PC-9 (cell line): ENCODE data around the gene RUNX2. TPM values are rescaled to one million over a fixed set of nuclear protein-coding genes. Genes with fewer than 3 reads are reported as not detected.

Source experiments
- BruUV-seq: library from RNA; stranded (reverse); fragments of 400-500 nt; replicated peaks from 2 replicates; lab custom pipeline; 2021; lab: Mats Ljungman, UMichigan
- CTCF ChIA-PET: fragments of 300-600 bp; sonication (Branson Sonifier 250); formaldehyde crosslinking; loops from one replicate; lab custom pipeline; 2022; ENCODE audit warnings: antibody characterized with exemption; lab: Charles Lee
- POLR2A ChIA-PET: fragments of 300-600 bp; sonication (Branson Sonifier 250); formaldehyde crosslinking; loops from one replicate; lab custom pipeline; 2022; ENCODE audit warnings: antibody characterized with exemption; ENCODE audit not compliant: unreplicated experiment; lab: Charles Lee
- DNase-seq, 2 experiments: peaks; one replicate each; pipeline versions ENCODE4 v3.0.0 to v3.0.0-alpha.2; 2015 to 2022; ENCODE audit warnings: mixed read lengths in 1 of 2
- H2AFZ ChIP-seq: fragments of 200-600 bp; sonication (generic); 2 replicates; pipeline ENCODE4 v1.8.1; 2017; ENCODE audit warnings: antibody characterized with exemption
- H3F3A ChIP-seq: fragments of 200-600 bp; sonication (generic); 2 replicates; pipeline ENCODE4 v1.8.1; 2017; ENCODE audit warnings: antibody characterized with exemption, mild to moderate bottlenecking, low read depth; ENCODE audit not compliant: insufficient read depth
- H3K27ac ChIP-seq: fragments of 200-600 bp; sonication (generic); 2 replicates; pipeline ENCODE4 v1.6.1; 2016; ENCODE audit warnings: mixed run types
- H3K27me3 ChIP-seq: fragments of 200-600 bp; sonication (generic); 2 replicates; pipeline ENCODE4 v1.6.1; 2016; ENCODE audit warnings: low read depth, mixed run types; ENCODE audit not compliant: insufficient read depth
- H3K36me3 ChIP-seq: fragments of 200-600 bp; sonication (generic); 2 replicates; pipeline ENCODE4 v1.6.1; 2016; ENCODE audit warnings: low read depth, mixed run types
- H3K4me1 ChIP-seq: fragments of 200-600 bp; sonication (generic); replicated peaks from 2 replicates; pipeline ENCODE4 v1.6.1; 2016; ENCODE audit warnings: mixed run types; ENCODE audit not compliant: insufficient read depth
- H3K4me2 ChIP-seq: fragments of 200-600 bp; sonication (generic); 2 replicates; pipeline ENCODE4 v1.6.1; 2017; ENCODE audit warnings: mixed run types
- H3K4me3 ChIP-seq: fragments of 200-600 bp; sonication (generic); 2 replicates; pipeline ENCODE4 v1.6.1; 2016; ENCODE audit warnings: mixed run types
- H3K79me2 ChIP-seq: fragments of 200-600 bp; sonication (generic); 2 replicates; pipeline ENCODE4 v1.6.1; 2017; ENCODE audit warnings: low read depth, mixed run types
- H3K9me2 ChIP-seq: fragments of 200-600 bp; sonication (generic); 2 replicates; pipeline ENCODE4 v1.8.1; 2017; ENCODE audit warnings: mild to moderate bottlenecking; ENCODE audit not compliant: insufficient read depth
- H3K9me3 ChIP-seq: fragments of 200-600 bp; sonication (generic); 2 replicates; pipeline ENCODE4 v1.8.1; 2016; ENCODE audit warnings: low read depth; ENCODE audit not compliant: insufficient read depth
- H4K20me1 ChIP-seq: fragments of 200-600 bp; sonication (generic); 2 replicates; pipeline ENCODE4 v1.8.1; 2017; ENCODE audit not compliant: insufficient read depth
- EZH2 ChIP-seq: fragments of 200-600 bp; sonication (generic); IDR thresholded peaks from 2 replicates; pipeline ENCODE4 v1.8.0; 2017; ENCODE audit warnings: antibody characterized with exemption, low read depth
- intact Hi-C: fragments of 100-400 bp; cut with micrococcal nuclease; formaldehyde crosslinking; loops from one replicate; pipeline ENCODE4 v1.10.0; 2022; ENCODE audit not compliant: unreplicated experiment
- total RNA-seq: library from RNA; stranded (reverse); gene quantifications from 2 replicates; pipeline ENCODE4 v1.2.3, GENCODE V29; 2021
- TF ChIP-seq, protein P1 (sequence below): fragments of 200-600 bp; sonication (generic); conservative IDR thresholded peaks from 2 replicates; pipeline ENCODE4 v1.6.1; 2017; ENCODE audit warnings: mixed run types, antibody characterized with exemption, mild to moderate bottlenecking, moderate library complexity

Gene RUNX2
- total RNA-seq, 1 experiment from 2014 or later, result 12.5 TPM

DNA sequence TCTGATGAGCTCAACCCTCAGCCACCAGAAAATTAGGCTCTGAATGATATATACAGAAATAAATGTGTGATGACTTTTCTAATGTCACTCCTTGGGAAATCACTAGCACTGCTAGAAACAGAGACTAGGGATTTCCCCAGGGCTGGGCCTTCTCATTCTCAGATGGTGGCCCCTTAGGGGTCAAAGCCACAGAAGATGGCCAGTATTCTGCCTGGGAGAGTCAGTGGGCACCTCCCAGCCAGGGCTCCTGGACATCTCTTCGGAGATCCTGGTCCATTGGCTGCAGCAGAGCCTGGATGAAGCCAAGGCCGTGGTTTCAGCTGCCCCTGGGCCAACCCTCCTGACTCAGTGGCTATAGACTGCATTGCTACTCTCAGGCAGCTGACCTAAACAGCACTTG, 326.5 kb downstream of the RUNX2 start:
- peak overlapping the region; percentile 68 for H3K4me2 ChIP-seq
- H3K9me3 ChIP-seq, result no peaks in the 10 kb centered on the region
- peaks cover 73% of the 10 kb centered on the region for H3K4me1 ChIP-seq
- no peak overlapping the region for H3K4me3 ChIP-seq
- ChIA-PET CTCF (no interaction called here), POLR2A (no interaction called here)
- peak overlapping the region; percentile 92 for H3K27ac ChIP-seq
- TF ChIP-seq EZH2, result no peak
- TF ChIP-seq, protein P1, sequence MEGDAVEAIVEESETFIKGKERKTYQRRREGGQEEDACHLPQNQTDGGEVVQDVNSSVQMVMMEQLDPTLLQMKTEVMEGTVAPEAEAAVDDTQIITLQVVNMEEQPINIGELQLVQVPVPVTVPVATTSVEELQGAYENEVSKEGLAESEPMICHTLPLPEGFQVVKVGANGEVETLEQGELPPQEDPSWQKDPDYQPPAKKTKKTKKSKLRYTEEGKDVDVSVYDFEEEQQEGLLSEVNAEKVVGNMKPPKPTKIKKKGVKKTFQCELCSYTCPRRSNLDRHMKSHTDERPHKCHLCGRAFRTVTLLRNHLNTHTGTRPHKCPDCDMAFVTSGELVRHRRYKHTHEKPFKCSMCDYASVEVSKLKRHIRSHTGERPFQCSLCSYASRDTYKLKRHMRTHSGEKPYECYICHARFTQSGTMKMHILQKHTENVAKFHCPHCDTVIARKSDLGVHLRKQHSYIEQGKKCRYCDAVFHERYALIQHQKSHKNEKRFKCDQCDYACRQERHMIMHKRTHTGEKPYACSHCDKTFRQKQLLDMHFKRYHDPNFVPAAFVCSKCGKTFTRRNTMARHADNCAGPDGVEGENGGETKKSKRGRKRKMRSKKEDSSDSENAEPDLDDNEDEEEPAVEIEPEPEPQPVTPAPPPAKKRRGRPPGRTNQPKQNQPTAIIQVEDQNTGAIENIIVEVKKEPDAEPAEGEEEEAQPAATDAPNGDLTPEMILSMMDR, result no peak
- DNase-seq, result no peak
- H3K79me2 ChIP-seq, result no peaks in the 10 kb centered on the region
- no peaks in the 10 kb centered on the region for H3K27me3 ChIP-seq
- no peaks in the 10 kb centered on the region for H3K9me2 ChIP-seq
- H3K36me3 ChIP-seq, result no peaks in the 10 kb centered on the region
- H3F3A ChIP-seq, result peaks cover 37% of the 10 kb centered on the region
- H2AFZ ChIP-seq, result no peak overlapping the region
- H4K20me1 ChIP-seq, result no peaks in the 10 kb centered on the region
- intact Hi-C loops, result loop anchor here (5.0 kb wide), 1 partner anchor 232 kb away; no protein-coding TSS in a partner anchor
- BruUV-seq, result no TSS peak

DNA sequence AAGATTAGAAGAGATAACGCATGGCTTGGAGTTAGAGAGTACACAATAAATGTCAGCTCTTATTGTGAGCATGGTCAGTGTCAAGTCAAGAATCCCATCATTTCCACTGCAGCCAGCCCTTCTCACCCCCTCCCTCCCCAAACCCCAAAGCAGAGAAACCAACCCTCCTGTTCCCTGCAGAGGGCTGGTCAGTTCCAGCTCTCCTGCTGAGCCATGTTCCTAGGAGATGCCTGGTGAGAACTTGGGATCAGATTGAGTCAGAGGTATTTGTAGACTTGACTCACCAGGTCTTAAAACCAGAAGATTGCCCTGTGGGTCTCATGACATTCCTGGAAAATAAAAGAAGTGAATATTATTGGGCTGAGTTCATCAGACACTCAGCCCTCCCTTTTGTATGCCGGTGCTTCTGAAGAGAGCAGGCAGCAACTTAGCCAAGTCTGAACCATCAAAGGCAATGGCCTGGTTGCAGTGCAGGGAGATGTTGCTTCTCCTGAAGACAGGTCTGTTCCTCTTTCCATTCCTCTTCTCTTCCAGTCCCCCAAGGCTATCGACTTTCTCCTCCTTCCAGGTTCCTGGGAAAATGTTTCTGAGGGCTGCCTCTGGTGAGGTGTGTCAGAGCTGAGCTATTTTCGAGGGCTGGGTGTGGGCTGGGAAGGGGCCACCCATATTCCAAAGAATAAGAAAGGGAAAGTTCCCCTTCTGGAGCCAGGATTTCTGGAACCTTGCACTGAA, 327.8 kb downstream of the RUNX2 start:
- POLR2A ChIA-PET, result interaction anchor here (0.5 to 0.7 kb wide), 3 partner anchors 42 to 602 kb away, joined by 4 to 11 read pairs (median 8); no protein-coding TSS in a partner anchor
- Histone ChIP-seq H3K4me1 (peaks cover 60% of the 10 kb centered on the region), H2AFZ (no peak overlapping the region), H3K4me2 (peak overlapping the region; percentile 68), H3F3A (peaks cover 28% of the 10 kb centered on the region), H3K9me3 (no peaks in the 10 kb centered on the region), H3K27ac (peak overlapping the region; percentile 92), H4K20me1 (no peaks in the 10 kb centered on the region), H3K9me2 (no peaks in the 10 kb centered on the region), H3K27me3 (no peaks in the 10 kb centered on the region), H3K79me2 (no peaks in the 10 kb centered on the region), H3K4me3 (peak overlapping the region; percentile 22; the same call in 1 of the 2 replicates), H3K36me3 (no peaks in the 10 kb centered on the region)
- TF ChIP-seq EZH2, result no peak
- TF ChIP-seq, protein P1, result no peak
- peak; percentile 72 to 98 for DNase-seq
- intact Hi-C loops, result loop anchor here (1.0 to 5.0 kb wide), 3 partner anchors 48 to 234 kb away; no protein-coding TSS in a partner anchor
- BruUV-seq, result no TSS peak
- CTCF ChIA-PET, result interaction anchor here (0.7 kb wide), 1 partner anchor 1389 kb away, joined by 3 read pairs; no protein-coding TSS in a partner anchor

DNA sequence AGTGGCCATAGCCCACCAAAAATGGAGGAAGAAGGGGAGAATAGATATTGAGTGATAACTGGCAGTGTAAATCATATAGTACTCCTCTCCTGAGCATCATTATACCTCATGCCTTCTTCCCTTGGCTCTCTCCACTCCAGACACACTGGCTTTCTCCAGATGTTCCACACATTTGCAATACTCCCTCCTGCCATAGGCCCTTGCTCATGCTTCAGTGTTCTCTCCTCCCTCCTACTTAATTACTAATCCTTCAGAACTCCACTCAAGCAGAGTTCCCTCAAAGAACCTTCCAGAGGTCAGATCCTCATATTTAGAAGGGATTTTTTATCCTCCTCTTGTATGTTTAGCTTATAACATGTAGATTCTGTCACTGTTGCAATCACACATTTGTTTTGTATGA, 329.1 kb downstream of the RUNX2 start:
- H3K4me3 ChIP-seq, result no peak overlapping the region
- H3K27me3 ChIP-seq, result no peaks in the 10 kb centered on the region
- H3K4me2 ChIP-seq, result peak overlapping the region; percentile 68
- H3K9me2 ChIP-seq, result no peaks in the 10 kb centered on the region
- POLR2A ChIA-PET, result interaction anchor here (0.5 to 0.7 kb wide), 2 partner anchors 41 to 995 kb away, joined by 3 to 6 read pairs; no protein-coding TSS in a partner anchor
- no peak for DNase-seq
- H3F3A ChIP-seq, result peaks cover 22% of the 10 kb centered on the region
- TF ChIP-seq, protein P1, result no peak
- TF ChIP-seq EZH2, result no peak
- peaks cover 53% of the 10 kb centered on the region for H3K4me1 ChIP-seq
- intact Hi-C loops, result loop anchor here (5.0 kb wide), 1 partner anchor 235 kb away; no protein-coding TSS in a partner anchor
- no peaks in the 10 kb centered on the region for H3K79me2 ChIP-seq
- no peaks in the 10 kb centered on the region for H3K9me3 ChIP-seq
- H3K36me3 ChIP-seq, result no peaks in the 10 kb centered on the region
- CTCF ChIA-PET, result no interaction called here
- peak overlapping the region; percentile 92 for H3K27ac ChIP-seq
- no peak overlapping the region for H2AFZ ChIP-seq
- BruUV-seq, result no TSS peak
- H4K20me1 ChIP-seq, result no peaks in the 10 kb centered on the region
